ENCODE data around the gene PMFBP1. TPM values are rescaled to one million over a fixed set of nuclear protein-coding genes. Genes with fewer than 3 reads are reported as not detected.

PMFBP1 gene
- total RNA-seq, 1 donor from 2014 or later = 0.39 TPM

GRCh38 chr16:72187551-72187950 is 15.6 kb upstream of the PMFBP1 start:
- no peak for DNase-seq (ENCODE audit: low spot score)

- no peak for DNase-seq (ENCODE audit: low spot score)
Observed at GRCh38 chr16:72182976-72183375, 11.0 kb upstream of the PMFBP1 start.

- DNase-seq (ENCODE audit: low spot score) = no peak
Observed at GRCh38 chr16:72179204-72179970, 7.4 kb upstream of the PMFBP1 start.

GRCh38 chr16:72174726-72175125 is 2.8 kb upstream of the PMFBP1 start:
- no peak for DNase-seq (ENCODE audit: low spot score)

DNA sequence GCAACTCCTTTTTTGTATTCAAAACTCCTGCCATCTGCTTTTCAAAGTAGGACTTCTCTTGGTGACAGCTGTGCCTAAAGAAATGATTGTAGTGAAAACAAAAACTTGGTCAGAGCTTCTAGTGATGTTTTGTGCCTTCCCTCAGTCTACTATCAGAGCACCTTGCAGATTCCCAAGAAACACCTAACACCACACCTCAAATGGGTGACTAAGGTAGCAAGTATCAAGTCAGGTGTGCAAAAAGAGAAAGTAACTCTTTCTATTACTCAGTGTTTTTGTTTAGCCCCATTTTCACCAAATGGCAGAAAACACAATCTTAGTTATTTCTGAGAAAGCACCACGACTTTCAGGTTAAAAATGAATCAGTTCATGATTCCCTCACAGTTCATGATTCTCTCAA is 2.0 kb upstream of the PMFBP1 start:
- DNase-seq (ENCODE audit: low spot score) = no peak

GRCh38 chr16:72171236-72171635 is 719 bp downstream of the PMFBP1 start:
- DNase-seq (ENCODE audit: low spot score) = no peak

GRCh38 chr16:72169708-72170107 is 2.2 kb downstream of the PMFBP1 start:
- no peak for DNase-seq (ENCODE audit: low spot score)

DNA sequence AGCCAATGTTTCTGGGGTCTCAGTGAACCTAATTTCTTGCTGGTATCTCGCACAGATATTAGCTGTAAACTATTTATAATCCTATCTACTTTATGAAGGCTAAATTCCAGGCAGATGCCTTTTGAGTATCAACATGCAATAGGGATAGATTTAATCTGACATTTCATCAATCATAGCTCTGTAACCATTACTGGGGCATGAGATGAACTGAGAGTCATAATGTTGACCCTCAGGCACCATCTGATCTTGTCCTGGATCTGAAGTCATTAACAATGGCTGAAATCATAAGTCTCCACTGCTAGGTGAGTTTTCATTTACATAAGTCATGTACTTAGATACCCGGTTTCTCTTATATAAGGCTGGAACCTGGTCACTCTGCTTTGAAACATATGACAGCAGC is 3.6 kb downstream of the PMFBP1 start:
- DNase-seq (ENCODE audit: low spot score) = no peak

DNA sequence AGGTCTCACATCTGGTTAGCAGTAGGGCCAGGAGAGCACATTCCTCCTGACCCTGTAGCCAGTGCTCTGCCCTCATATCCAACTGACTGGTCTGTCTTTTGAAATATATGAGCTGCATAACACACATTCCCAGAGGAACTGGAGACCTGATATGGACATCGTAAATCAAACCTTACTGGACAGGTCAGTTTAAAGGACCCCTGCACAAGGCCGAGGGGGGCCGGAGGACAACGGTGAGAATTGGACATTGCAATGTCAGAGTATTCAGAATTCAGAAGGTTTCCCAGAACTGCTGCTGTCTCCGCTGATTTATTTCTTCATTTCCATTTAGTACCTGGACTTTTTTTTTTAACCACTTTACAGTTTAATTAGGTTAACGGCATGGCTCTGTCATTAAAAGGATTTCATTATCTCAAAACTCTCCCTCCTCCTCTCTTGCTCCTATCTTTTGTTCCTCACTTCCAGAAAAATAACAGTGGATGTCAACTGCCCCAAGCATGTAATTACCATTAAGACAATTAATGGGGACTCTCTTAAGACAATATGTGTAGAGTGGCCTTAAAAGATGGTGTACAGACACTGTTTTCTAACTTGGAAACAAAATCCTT is 4.9 kb downstream of the PMFBP1 start:
- no peak for DNase-seq (ENCODE audit: low spot score)

GRCh38 chr16:72166151-72166550 is 5.8 kb downstream of the PMFBP1 start:
- DNase-seq (ENCODE audit: low spot score) = no peak

- DNase-seq (ENCODE audit: low spot score) = no peak
Observed at GRCh38 chr16:72164691-72165090, 7.3 kb downstream of the PMFBP1 start.

DNA sequence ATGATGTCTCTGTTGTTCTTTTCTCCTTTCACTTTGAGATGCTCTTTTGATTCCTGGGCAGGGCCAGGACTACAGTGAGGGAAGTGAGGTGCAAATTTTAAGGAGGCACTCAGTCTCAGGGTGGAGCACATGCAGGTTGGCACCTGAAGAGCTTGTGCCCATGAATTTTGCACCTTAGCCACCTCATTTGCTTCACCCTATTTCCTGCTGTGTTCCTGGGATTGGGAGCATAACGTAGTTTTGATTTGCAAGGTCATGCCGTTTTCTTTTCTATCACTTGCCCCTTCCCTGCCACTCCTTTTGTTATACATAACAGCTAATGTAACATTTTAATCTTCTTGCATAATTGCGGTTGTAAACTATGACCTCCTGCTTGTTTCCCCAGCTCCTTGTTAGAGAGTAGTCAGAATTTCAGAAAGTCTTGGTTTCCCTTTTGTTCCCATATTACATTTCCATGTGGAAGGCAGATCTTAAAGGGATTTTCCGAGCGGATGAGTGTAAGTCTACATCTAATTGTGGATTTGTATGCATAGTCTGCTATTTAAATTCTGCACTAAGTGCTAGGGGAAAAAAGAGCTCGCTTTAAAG is 9.8 kb downstream of the PMFBP1 start:
- no peak for DNase-seq (ENCODE audit: low spot score)

DNA sequence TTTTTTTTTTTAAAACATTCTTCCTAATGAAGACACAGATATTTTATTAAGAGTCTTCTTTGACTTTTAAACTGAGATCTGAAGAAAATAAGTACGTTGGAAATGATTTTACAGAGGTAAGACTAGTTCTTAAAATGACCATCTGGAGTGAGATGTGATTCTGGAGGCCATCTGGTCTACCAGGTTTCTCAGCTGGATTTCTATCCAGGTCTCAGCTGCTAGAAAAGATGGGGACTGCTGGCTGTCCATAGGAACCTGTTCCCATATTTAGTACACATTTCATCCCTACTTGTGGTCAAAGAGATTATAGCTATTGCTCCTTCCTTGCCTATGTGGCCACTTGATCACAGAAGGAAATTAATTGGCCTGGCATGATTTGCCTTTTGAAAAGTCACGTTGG is 12.2 kb downstream of the PMFBP1 start:
- no peak for DNase-seq (ENCODE audit: low spot score)

- DNase-seq (ENCODE audit: low spot score) = no peak
Observed at GRCh38 chr16:72159386-72159785, 12.6 kb downstream of the PMFBP1 start.

GRCh38 chr16:72149676-72150464 is 22.1 kb downstream of the PMFBP1 start:
- DNase-seq (ENCODE audit: low spot score) = no peak

GRCh38 chr16:72142476-72142875 is 29.5 kb downstream of the PMFBP1 start:
- no peak for DNase-seq (ENCODE audit: low spot score)

- DNase-seq (ENCODE audit: low spot score) = no peak
Observed at GRCh38 chr16:72139908-72140307, 32.0 kb downstream of the PMFBP1 start.

DNA sequence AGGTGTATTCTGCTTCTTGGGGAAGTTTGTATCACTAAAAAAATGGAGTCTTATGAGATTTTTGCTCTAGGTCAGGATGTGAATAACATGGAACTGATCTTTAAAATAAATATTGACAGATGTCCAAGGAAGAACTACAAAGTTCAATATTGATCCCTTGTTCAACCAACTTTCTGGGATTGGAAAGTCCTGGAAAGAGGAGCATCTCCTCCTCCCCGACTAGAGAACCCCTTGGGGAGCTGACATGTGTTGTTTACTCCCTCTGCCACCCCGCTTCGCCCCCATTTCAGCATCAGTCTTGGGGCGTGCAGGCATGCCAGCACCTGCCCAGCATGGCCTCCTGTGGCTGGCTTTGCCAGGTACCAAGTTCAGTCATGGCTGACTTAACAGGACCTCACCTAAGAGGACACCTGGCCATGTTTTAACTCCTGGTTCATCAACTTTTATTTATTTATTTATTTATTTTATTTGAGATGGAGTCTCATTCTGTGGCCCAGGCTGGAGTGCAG is 33.8 kb downstream of the PMFBP1 start:
- DNase-seq (ENCODE audit: low spot score) = no peak

GRCh38 chr16:72137380-72138063 is 34.4 kb downstream of the PMFBP1 start:
- no peak for DNase-seq (ENCODE audit: low spot score)

DNA sequence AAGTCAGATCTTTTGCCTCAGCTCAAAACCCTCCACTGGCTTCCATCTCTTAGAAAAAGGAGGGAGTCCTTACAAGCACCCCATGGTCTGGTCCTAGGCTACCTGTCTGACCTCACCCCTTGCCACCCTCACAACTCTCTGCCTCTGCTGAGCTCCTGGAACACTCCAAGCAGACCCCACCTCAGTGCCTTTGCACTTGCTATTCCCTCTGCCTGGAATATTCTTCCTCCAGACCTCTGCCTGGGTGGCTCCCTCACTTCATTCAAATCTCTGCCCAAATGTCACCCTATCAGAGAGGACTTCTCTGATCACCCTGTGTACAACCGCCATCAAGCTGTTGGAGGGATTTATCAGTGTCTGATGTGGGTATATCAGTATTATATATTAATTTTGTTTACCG is 37.4 kb downstream of the PMFBP1 start:
- no peak for DNase-seq (ENCODE audit: low spot score)

GRCh38 chr16:72132726-72133125 is 39.2 kb downstream of the PMFBP1 start:
- DNase-seq (ENCODE audit: low spot score) = no peak

Data from mesenteric fat pad (tissue), 1 donor.